Memory B cell (primary cell): ENCODE measurements around the gene TMC3.

ENCODE experiments used
- ATAC-seq: fragments of 150-1000 bp; cut with Tn5 transposase; 2 replicates; pipeline ENCODE4 v1.10.0; 2021; ENCODE audit warnings: low read depth, mild to moderate bottlenecking, moderate library complexity
- DNase-seq, 2 donors: peaks; one replicate each; pipeline ENCODE4 v3.0.0; 2022; ENCODE audit warnings: low spot score in 2 of 2
- H3K27ac Mint-ChIP-seq: one replicate; pipeline ENCODE4 v1.8.0; 2022; ENCODE audit warnings: mild to moderate bottlenecking, moderate library complexity, mixed read lengths
- H3K27me3 Mint-ChIP-seq: one replicate; pipeline ENCODE4 v1.8.0; 2022; ENCODE audit warnings: mixed read lengths
- H3K36me3 Mint-ChIP-seq: one replicate; pipeline ENCODE4 v1.8.0; 2022; ENCODE audit warnings: mild to moderate bottlenecking, mixed read lengths
- H3K4me1 Mint-ChIP-seq: one replicate; pipeline ENCODE4 v1.8.0; 2022; ENCODE audit warnings: mixed read lengths
- H3K4me3 Mint-ChIP-seq: one replicate; pipeline ENCODE4 v1.8.0; 2022; ENCODE audit warnings: mild to moderate bottlenecking, moderate library complexity, mixed read lengths
- H3K9me3 Mint-ChIP-seq: one replicate; pipeline ENCODE4 v1.8.0; 2022; ENCODE audit warnings: mixed read lengths

Gene TMC3

DNA sequence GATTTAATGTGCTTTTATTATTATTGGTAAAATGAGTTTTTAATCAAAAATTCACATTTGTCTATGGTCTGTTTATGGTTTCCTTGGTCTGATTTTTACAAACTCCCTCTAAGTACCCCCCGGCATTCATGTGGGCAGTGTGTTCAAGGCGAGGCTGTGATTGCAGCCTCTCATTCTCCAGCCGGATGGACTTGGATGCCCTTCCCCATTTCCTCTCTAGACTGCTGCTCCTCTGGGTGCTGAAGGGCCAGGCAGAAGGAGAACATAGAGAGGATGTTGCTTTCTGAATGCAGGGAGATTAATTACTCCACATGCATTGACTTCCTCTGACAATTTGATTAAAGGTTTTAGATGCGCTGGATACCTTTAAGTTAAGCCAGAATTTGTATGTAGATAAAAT, 3.9 kb upstream of the TMC3 start:
- H3K27ac Mint-ChIP-seq, result no peak overlapping the region
- peaks cover 11% of the 10 kb centered on the region for H3K36me3 Mint-ChIP-seq
- no peak overlapping the region for H3K4me3 Mint-ChIP-seq
- DNase-seq (no peak), ATAC-seq (no peak)
- no peaks in the 10 kb centered on the region for H3K4me1 Mint-ChIP-seq
- no peaks in the 10 kb centered on the region for H3K27me3 Mint-ChIP-seq
- no peaks in the 10 kb centered on the region for H3K9me3 Mint-ChIP-seq

- Mint-ChIP-seq H3K4me3 (no peak overlapping the region), H3K4me1 (no peaks in the 10 kb centered on the region), H3K27ac (no peak overlapping the region), H3K9me3 (no peaks in the 10 kb centered on the region), H3K36me3 (peaks cover 4% of the 10 kb centered on the region), H3K27me3 (no peaks in the 10 kb centered on the region)
- DNase-seq (no peak), ATAC-seq (no peak)
Observed at GRCh38 chr15:81376231-81376630, 2.2 kb upstream of the TMC3 start.

DNA sequence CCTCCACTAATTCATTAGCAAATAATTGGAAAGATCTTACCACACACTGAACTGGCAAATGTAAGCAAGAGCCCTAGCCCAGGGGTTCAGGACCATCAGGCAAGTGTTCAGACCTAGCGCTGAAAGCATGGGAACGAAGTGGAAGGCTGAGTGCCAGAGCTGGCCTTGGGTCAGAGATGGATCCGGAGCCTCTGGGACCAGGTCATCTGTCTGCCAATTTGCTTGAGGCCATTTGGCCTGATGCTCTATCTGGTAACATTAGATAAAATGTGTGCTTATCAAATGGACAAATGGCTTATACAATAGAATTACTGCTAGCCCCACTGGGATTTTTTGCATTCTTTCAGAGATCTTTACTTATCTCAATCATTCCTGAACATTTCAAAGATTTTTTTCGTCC, 1.4 kb upstream of the TMC3 start:
- no peaks in the 10 kb centered on the region for H3K27me3 Mint-ChIP-seq
- H3K36me3 Mint-ChIP-seq, result no peaks in the 10 kb centered on the region
- DNase-seq (no peak), ATAC-seq (no peak)
- no peaks in the 10 kb centered on the region for H3K9me3 Mint-ChIP-seq
- no peak overlapping the region for H3K4me3 Mint-ChIP-seq
- no peaks in the 10 kb centered on the region for H3K4me1 Mint-ChIP-seq
- no peak overlapping the region for H3K27ac Mint-ChIP-seq

DNA sequence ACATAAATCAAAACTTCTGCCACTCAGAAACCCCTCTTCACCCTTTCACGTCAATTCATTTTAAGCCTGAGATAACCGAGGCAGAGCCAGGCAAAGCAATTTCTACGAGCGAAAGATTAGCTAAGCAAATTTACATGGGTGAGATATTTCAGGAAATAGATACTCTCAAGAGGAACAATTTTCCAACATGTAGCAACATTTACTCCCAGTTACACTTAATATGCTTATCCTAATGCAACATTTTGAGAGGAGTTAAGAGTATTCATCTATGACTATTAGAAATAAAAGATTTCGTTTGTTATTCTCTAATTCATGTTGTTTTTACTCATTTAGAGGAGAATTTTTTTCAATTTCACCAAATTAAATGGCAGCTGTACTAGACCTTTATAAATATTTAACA, 837 bp downstream of the TMC3 start:
- Mint-ChIP-seq H3K27me3 (no peaks in the 10 kb centered on the region), H3K4me3 (no peak overlapping the region), H3K36me3 (peaks cover 2% of the 10 kb centered on the region), H3K9me3 (no peaks in the 10 kb centered on the region), H3K4me1 (no peaks in the 10 kb centered on the region), H3K27ac (no peak overlapping the region)
- DNase-seq (no peak), ATAC-seq (no peak)

- H3K4me1 Mint-ChIP-seq, result no peaks in the 10 kb centered on the region
- no peak for DNase-seq
- H3K9me3 Mint-ChIP-seq, result no peaks in the 10 kb centered on the region
- no peak for ATAC-seq
- H3K4me3 Mint-ChIP-seq, result no peak overlapping the region
- H3K27me3 Mint-ChIP-seq, result no peaks in the 10 kb centered on the region
- peaks cover 2% of the 10 kb centered on the region for H3K36me3 Mint-ChIP-seq
- H3K27ac Mint-ChIP-seq, result no peak overlapping the region
Observed at GRCh38 chr15:81372575-81372974, 1.4 kb downstream of the TMC3 start.

DNA sequence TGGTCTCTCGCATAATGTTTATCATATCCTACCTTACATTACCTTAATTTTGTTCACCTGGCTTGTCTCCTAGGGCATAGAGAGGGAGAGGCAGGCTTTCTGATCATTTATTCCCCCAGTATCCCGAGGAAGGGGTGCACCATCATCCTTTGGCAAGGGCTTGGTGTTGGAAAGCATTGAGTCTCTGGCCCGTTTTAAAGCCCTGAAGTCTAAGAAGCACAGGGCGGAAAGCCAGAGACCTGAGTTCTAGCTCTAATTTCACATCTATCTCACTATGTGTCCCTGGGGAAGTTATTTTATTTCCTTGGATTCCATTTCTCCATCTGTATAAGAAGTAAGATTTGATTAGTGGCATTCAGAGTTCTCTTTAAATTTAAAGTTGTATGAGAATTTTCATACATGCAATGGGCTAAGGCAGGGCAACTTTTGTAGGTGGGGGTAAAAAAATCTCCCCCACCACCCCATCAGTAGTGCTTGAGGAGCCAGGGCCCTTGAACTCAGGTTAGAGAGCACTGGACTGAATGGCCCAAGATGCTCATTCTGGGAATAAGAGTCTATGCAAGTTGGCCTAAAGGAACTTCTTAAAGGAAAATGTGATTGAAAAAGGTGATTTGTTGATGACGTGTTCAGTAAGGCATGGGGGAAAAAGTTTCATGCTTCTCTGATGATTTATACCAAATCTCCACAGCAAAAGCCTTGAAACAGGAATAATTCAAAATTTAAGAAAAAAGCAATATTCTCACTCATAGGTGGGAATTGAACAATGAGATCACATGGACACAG, 10.1 kb downstream of the TMC3 start:
- Mint-ChIP-seq H3K36me3 (peaks cover 2% of the 10 kb centered on the region), H3K27ac (no peak overlapping the region), H3K4me3 (no peak overlapping the region), H3K4me1 (no peaks in the 10 kb centered on the region), H3K9me3 (no peaks in the 10 kb centered on the region), H3K27me3 (no peaks in the 10 kb centered on the region)
- DNase-seq (no peak), ATAC-seq (no peak)

- DNase-seq (no peak), ATAC-seq (no peak)
- Mint-ChIP-seq H3K4me1 (no peaks in the 10 kb centered on the region), H3K36me3 (peaks cover 2% of the 10 kb centered on the region), H3K9me3 (no peaks in the 10 kb centered on the region), H3K27ac (no peak overlapping the region), H3K4me3 (no peak overlapping the region), H3K27me3 (no peaks in the 10 kb centered on the region)
Observed at GRCh38 chr15:81363276-81363675, 10.7 kb downstream of the TMC3 start.

DNA sequence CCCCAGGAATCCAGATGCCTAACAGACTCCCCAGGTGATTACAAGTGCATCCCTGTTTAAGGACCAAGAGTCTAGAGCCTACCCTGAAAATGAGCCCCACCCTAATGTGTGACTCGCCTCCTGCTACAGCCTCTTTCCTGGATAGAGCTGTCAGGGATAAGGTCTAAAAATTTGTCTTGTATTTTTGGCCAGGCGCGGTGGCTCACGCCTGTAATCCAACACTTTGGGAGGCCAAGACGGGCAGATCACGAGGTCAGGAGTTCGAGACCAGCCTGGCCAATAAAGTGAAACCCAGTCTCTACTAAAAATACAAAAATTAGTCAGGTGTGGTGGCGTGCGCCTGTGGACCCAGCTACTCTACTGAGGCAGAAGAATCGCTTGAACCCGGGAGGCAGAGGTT, 11.2 kb downstream of the TMC3 start:
- H3K4me1 Mint-ChIP-seq, result no peaks in the 10 kb centered on the region
- no peak for ATAC-seq
- no peaks in the 10 kb centered on the region for H3K27me3 Mint-ChIP-seq
- no peak overlapping the region for H3K27ac Mint-ChIP-seq
- no peaks in the 10 kb centered on the region for H3K9me3 Mint-ChIP-seq
- DNase-seq, result no peak
- H3K36me3 Mint-ChIP-seq, result peaks cover 2% of the 10 kb centered on the region
- H3K4me3 Mint-ChIP-seq, result no peak overlapping the region

DNA sequence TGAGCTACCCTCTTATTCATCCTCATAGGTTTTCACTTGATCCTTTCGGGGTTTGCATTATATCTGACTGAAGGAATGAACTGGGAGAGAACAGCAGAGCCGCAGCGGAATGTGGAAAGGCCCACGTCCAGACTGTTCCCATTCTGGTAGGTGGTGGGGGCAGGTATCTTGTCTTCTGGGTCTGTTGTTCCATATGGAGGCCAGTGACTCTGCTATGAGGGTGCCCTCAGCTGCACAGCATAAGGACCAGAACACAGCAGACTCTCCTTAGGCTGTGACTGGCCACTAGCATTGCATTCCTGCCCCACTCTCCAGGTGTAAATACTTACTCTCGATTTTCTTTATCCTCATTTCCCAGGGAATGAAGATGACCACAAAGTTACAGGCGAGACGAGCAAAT, 12.1 kb downstream of the TMC3 start:
- no peak for ATAC-seq
- no peaks in the 10 kb centered on the region for H3K27me3 Mint-ChIP-seq
- H3K4me3 Mint-ChIP-seq, result no peak overlapping the region
- peaks cover 2% of the 10 kb centered on the region for H3K36me3 Mint-ChIP-seq
- DNase-seq, result no peak
- no peaks in the 10 kb centered on the region for H3K9me3 Mint-ChIP-seq
- H3K4me1 Mint-ChIP-seq, result no peaks in the 10 kb centered on the region
- no peak overlapping the region for H3K27ac Mint-ChIP-seq

DNA sequence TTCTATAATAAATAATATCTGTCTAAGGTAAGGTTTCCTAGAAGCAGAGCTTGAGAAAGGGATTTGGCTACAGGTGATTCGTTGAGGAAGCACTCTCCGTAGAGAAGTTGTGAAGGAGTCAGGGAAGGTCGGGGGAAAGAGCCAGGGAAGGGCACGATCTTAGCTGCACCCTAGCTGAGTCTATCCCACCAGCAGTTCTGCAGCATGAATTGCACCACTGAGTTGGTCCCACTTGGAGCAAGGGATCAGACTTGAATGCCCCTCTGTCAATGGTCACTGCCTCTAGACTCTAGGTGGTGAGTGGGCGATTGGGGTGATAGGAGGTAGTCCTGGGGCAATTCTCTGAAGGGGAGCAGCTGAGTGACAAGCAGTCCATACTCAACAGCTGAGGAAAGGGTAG, 13.5 kb downstream of the TMC3 start:
- Mint-ChIP-seq H3K4me1 (no peaks in the 10 kb centered on the region), H3K36me3 (peaks cover 2% of the 10 kb centered on the region), H3K9me3 (no peaks in the 10 kb centered on the region), H3K4me3 (no peak overlapping the region), H3K27me3 (no peaks in the 10 kb centered on the region), H3K27ac (no peak overlapping the region)
- DNase-seq, result no peak
- ATAC-seq, result no peak

DNA sequence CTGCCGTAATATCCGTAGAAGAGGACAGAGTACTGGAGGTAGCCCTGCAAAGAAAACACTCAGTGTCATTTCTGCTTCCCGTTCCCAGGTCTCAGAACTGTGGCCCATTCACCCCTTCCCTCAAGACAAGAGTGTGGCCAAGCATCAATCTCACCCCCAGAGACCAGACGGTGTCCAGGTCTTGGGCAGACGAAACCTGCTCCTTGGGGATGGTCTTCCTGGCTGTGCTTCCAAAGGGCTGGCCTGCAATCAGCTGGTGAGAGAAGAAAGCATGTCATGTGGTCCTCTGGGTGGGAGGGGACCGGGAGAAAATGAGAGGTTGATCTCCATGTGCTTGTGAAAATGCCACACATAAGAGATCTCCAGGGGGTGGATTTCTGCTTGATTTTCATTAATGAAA, 15.8 kb downstream of the TMC3 start:
- DNase-seq (no peak), ATAC-seq (no peak)
- H3K9me3 Mint-ChIP-seq, result no peaks in the 10 kb centered on the region
- H3K27ac Mint-ChIP-seq, result no peak overlapping the region
- H3K4me3 Mint-ChIP-seq, result no peak overlapping the region
- H3K36me3 Mint-ChIP-seq, result peaks cover 2% of the 10 kb centered on the region
- no peaks in the 10 kb centered on the region for H3K27me3 Mint-ChIP-seq
- H3K4me1 Mint-ChIP-seq, result no peaks in the 10 kb centered on the region

- no peak overlapping the region for H3K27ac Mint-ChIP-seq
- no peaks in the 10 kb centered on the region for H3K4me1 Mint-ChIP-seq
- DNase-seq, result no peak
- no peaks in the 10 kb centered on the region for H3K9me3 Mint-ChIP-seq
- ATAC-seq, result no peak
- no peak overlapping the region for H3K4me3 Mint-ChIP-seq
- peaks cover 2% of the 10 kb centered on the region for H3K36me3 Mint-ChIP-seq
- H3K27me3 Mint-ChIP-seq, result no peaks in the 10 kb centered on the region
Observed at GRCh38 chr15:81357180-81357686, 16.8 kb downstream of the TMC3 start.

- H3K27ac Mint-ChIP-seq, result no peak overlapping the region
- DNase-seq (no peak), ATAC-seq (no peak)
- H3K4me3 Mint-ChIP-seq, result no peak overlapping the region
- no peaks in the 10 kb centered on the region for H3K9me3 Mint-ChIP-seq
- no peaks in the 10 kb centered on the region for H3K4me1 Mint-ChIP-seq
- H3K27me3 Mint-ChIP-seq, result no peaks in the 10 kb centered on the region
- peaks cover 2% of the 10 kb centered on the region for H3K36me3 Mint-ChIP-seq
Observed at GRCh38 chr15:81356252-81356651, 17.8 kb downstream of the TMC3 start.

DNA sequence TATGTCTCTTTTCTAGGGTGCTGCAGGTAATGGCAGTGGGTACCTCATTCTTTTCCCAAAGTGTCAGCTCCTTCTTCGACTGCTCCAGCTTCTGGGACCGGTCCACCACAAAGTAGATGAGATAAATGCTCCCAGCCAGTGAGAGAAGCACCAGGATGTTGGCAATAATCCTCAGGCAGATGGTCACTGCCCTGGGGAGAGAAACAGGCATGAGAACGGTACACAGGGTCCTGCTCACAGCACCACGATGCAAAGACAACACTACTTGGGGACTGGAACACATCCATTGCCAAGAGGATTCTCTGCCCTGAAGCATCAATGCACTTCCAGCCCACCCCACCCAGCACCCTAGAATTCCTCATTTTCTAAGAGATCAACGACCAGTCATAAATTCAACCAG, 22.4 kb downstream of the TMC3 start:
- DNase-seq (no peak), ATAC-seq (no peak)
- peaks cover 6% of the 10 kb centered on the region for H3K27me3 Mint-ChIP-seq
- H3K4me1 Mint-ChIP-seq, result no peaks in the 10 kb centered on the region
- H3K4me3 Mint-ChIP-seq, result no peak overlapping the region
- peaks cover 2% of the 10 kb centered on the region for H3K9me3 Mint-ChIP-seq
- H3K27ac Mint-ChIP-seq, result no peak overlapping the region
- H3K36me3 Mint-ChIP-seq, result peaks cover 4% of the 10 kb centered on the region

- Mint-ChIP-seq H3K36me3 (peaks cover 4% of the 10 kb centered on the region), H3K27ac (no peak overlapping the region), H3K27me3 (peaks cover 10% of the 10 kb centered on the region), H3K9me3 (peaks cover 2% of the 10 kb centered on the region), H3K4me1 (no peaks in the 10 kb centered on the region), H3K4me3 (no peak overlapping the region)
- DNase-seq (no peak), ATAC-seq (no peak)
Observed at GRCh38 chr15:81349271-81349670, 24.7 kb downstream of the TMC3 start.
